DOHH2 (cell line): ENCODE data around the gene WHRN.

Experiments
- H3F3A ChIP-seq: fragments of 200-600 bp; sonication (generic), shearing (Covaris generic); 2 replicates; pipeline ENCODE4 v1.6.0; 2016; ENCODE audit warnings: antibody characterized with exemption, mild to moderate bottlenecking; ENCODE audit not compliant: control insufficient read depth, insufficient read depth
- H3K27ac ChIP-seq: fragments of 200-600 bp; sonication (generic); 2 replicates; pipeline ENCODE4 v1.5.1; 2014; ENCODE audit warnings: low read depth, mild to moderate bottlenecking, low read length, moderate library complexity
- H3K27me3 ChIP-seq: fragments of 200-600 bp; sonication (generic); 2 replicates; pipeline ENCODE4 v1.6.1; 2014; ENCODE audit warnings: mild to moderate bottlenecking, low read length, mixed read lengths; ENCODE audit not compliant: control insufficient read depth
- H3K36me3 ChIP-seq: fragments of 200-600 bp; sonication (generic); 2 replicates; pipeline ENCODE4 v1.6.1; 2014; ENCODE audit warnings: mild to moderate bottlenecking, low read length, moderate library complexity, mixed read lengths; ENCODE audit not compliant: control insufficient read depth
- H3K4me1 ChIP-seq: fragments of 200-600 bp; sonication (generic); 2 replicates; pipeline ENCODE4 v1.6.1; 2014; ENCODE audit warnings: mild to moderate bottlenecking, low read length, mixed read lengths; ENCODE audit not compliant: control insufficient read depth
- H3K4me2 ChIP-seq: fragments of 200-600 bp; sonication (generic); 2 replicates; pipeline ENCODE4 v1.6.0; 2014; ENCODE audit warnings: mild to moderate bottlenecking, low read length, moderate library complexity
- H3K4me3 ChIP-seq: fragments of 200-600 bp; sonication (generic); 2 replicates; pipeline ENCODE4 v1.5.1; 2014; ENCODE audit warnings: mild to moderate bottlenecking, low read length, mixed read lengths
- H3K79me2 ChIP-seq: fragments of 200-600 bp; sonication (generic); 2 replicates; pipeline ENCODE4 v1.6.1; 2014; ENCODE audit warnings: mild to moderate bottlenecking, low read length, mixed read lengths; ENCODE audit not compliant: control insufficient read depth
- H3K9me2 ChIP-seq: fragments of 200-600 bp; sonication (generic); replicated peaks from 2 replicates; pipeline ENCODE4 v1.6.1; 2014; ENCODE audit warnings: mild to moderate bottlenecking, low read length, mixed read lengths; ENCODE audit not compliant: control insufficient read depth
- H3K9me3 ChIP-seq: fragments of 200-600 bp; sonication (generic); 2 replicates; pipeline ENCODE4 v1.6.1; 2014; ENCODE audit warnings: antibody characterized with exemption, low read length, mixed read lengths; ENCODE audit not compliant: control insufficient read depth, insufficient read depth
- H4K20me1 ChIP-seq: fragments of 200-600 bp; sonication (generic); 2 replicates; pipeline ENCODE4 v1.6.0; 2014; ENCODE audit warnings: low read depth, mild to moderate bottlenecking, antibody characterized with exemption, low read length, moderate library complexity; ENCODE audit not compliant: control insufficient read depth, insufficient read depth
- EZH2phosphoT487 ChIP-seq: fragments of 200-600 bp; sonication (generic); IDR thresholded peaks from 2 replicates; pipeline ENCODE4 v1.6.1; 2017; ENCODE audit warnings: borderline replicate concordance, mild to moderate bottlenecking, antibody characterized with exemption, low read length, moderate library complexity, mixed read lengths
- TF ChIP-seq, protein P1 (sequence below): fragments of 200-600 bp; sonication (generic); IDR thresholded peaks from one replicate; pipeline ENCODE4 v1.5.1; 2014; ENCODE audit warnings: antibody characterized with exemption, mild to moderate bottlenecking, low read depth, low read length; ENCODE audit not compliant: poor library complexity, severe bottlenecking

WHRN gene

DNA sequence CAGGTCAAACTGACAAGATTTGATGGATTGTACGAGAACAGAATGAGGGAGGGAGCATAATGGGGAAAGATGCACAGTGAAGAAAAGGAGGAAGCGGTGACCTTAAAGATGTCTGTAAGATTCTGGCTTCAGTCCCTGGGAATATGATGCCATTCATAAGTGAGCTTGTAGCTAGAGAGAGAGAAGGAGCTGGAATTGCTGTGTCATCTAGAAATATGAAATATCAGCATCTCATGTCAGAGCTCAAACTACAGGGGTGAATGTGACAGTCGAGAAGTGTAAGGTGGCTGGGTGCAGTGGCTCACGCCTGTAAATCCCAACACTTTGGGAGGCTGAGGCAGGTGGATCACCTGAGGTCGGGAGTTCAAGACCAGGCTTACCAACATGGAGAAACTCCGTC is 24.0 kb upstream of the WHRN start:
- peaks cover 40% of the 10 kb centered on the region for H3K27me3 ChIP-seq

DNA sequence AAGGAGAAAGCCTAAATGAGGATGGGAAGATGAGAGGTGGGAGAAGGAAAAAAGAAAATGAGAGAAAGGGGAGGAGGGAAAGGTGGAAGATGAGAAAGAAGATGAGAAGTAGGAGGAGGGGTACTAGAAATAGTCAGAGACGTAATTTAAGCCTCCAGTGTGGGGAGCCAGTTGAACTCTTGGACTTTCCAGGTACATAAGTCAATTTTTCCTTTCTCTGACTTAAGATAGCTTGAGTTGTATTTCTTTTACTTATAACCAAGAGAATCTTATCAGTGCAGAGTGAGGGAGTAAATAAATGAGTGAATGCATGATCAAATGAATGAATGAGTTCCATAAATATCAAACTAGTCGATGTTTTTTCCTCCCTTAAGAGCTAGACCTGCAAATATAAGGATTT is 21.5 kb upstream of the WHRN start:
- H3K4me3 ChIP-seq = no peak overlapping the region
- H3K9me3 ChIP-seq = no peaks in the 10 kb centered on the region
- H3K27ac ChIP-seq = no peak overlapping the region
- H3K4me2 ChIP-seq = no peak overlapping the region
- H3K9me2 ChIP-seq = no peaks in the 10 kb centered on the region
- peaks cover 61% of the 10 kb centered on the region for H3K27me3 ChIP-seq
- H4K20me1 ChIP-seq = no peaks in the 10 kb centered on the region
- H3K79me2 ChIP-seq = no peaks in the 10 kb centered on the region
- no peaks in the 10 kb centered on the region for H3F3A ChIP-seq
- no peaks in the 10 kb centered on the region for H3K4me1 ChIP-seq
- H3K36me3 ChIP-seq = no peaks in the 10 kb centered on the region
- TF ChIP-seq, protein P1, sequence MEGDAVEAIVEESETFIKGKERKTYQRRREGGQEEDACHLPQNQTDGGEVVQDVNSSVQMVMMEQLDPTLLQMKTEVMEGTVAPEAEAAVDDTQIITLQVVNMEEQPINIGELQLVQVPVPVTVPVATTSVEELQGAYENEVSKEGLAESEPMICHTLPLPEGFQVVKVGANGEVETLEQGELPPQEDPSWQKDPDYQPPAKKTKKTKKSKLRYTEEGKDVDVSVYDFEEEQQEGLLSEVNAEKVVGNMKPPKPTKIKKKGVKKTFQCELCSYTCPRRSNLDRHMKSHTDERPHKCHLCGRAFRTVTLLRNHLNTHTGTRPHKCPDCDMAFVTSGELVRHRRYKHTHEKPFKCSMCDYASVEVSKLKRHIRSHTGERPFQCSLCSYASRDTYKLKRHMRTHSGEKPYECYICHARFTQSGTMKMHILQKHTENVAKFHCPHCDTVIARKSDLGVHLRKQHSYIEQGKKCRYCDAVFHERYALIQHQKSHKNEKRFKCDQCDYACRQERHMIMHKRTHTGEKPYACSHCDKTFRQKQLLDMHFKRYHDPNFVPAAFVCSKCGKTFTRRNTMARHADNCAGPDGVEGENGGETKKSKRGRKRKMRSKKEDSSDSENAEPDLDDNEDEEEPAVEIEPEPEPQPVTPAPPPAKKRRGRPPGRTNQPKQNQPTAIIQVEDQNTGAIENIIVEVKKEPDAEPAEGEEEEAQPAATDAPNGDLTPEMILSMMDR = no peak
- no peak for TF ChIP-seq EZH2phosphoT487

More for the DNA sequence above, 24.0 kb upstream of the WHRN start:
- no peak overlapping the region for H3K27ac ChIP-seq
- H3K36me3 ChIP-seq = no peaks in the 10 kb centered on the region
- H3K4me2 ChIP-seq = no peak overlapping the region
- TF ChIP-seq EZH2phosphoT487 = no peak
- TF ChIP-seq, protein P1 = no peak
- no peak overlapping the region for H3K4me3 ChIP-seq
- H3K9me2 ChIP-seq = no peaks in the 10 kb centered on the region
- no peaks in the 10 kb centered on the region for H4K20me1 ChIP-seq
- H3K79me2 ChIP-seq = no peaks in the 10 kb centered on the region
- H3K4me1 ChIP-seq = no peaks in the 10 kb centered on the region
- no peaks in the 10 kb centered on the region for H3K9me3 ChIP-seq
- H3F3A ChIP-seq = no peaks in the 10 kb centered on the region

- Histone ChIP-seq H3F3A (no peaks in the 10 kb centered on the region), H3K9me3 (no peaks in the 10 kb centered on the region), H3K79me2 (no peaks in the 10 kb centered on the region), H4K20me1 (no peaks in the 10 kb centered on the region), H3K4me1 (no peaks in the 10 kb centered on the region), H3K4me2 (no peak overlapping the region), H3K27me3 (peaks cover 56% of the 10 kb centered on the region), H3K27ac (no peak overlapping the region), H3K9me2 (no peaks in the 10 kb centered on the region), H3K36me3 (no peaks in the 10 kb centered on the region), H3K4me3 (no peak overlapping the region)
- no peak for TF ChIP-seq EZH2phosphoT487
- TF ChIP-seq, protein P1 = no peak
Observed at GRCh38 chr9:114525513-114525912, 20.2 kb upstream of the WHRN start.
